NCI-H187 (cell line): ENCODE measurements around the gene CDC123.
"Not testable (repeated sequence)": the region's sequence is repeated elsewhere in the genome, so short reads cannot be mapped to it uniquely, and the experiment has no call there.

Experiments
- DNase-seq, 2 experiments: peaks; one replicate each; lab custom pipeline; 2025; lab: John Stamatoyannopoulos, UW

CDC123 gene

GRCh38 chr10:12235116-12235694 lies 39.2 kb downstream of the CDC123 start:
- DNase-seq = no peak

- no peak for DNase-seq
Measured at GRCh38 chr10:12235796-12236195, 39.8 kb downstream of the CDC123 start.

- no peak for DNase-seq
Measured at GRCh38 chr10:12237265-12238220, 41.6 kb downstream of the CDC123 start.

GRCh38 chr10:12238821-12239220 lies 42.8 kb downstream of the CDC123 start:
- no peak for DNase-seq

GRCh38 chr10:12241810-12242529 lies 46.0 kb downstream of the CDC123 start:
- DNase-seq = no peak

- DNase-seq = no peak
Measured at GRCh38 chr10:12243864-12244620, 48.1 kb downstream of the CDC123 start.

- no peak for DNase-seq
Measured at GRCh38 chr10:12250181-12250580, 54.2 kb downstream of the CDC123 start.

- DNase-seq = not testable (repeated sequence)
Measured at GRCh38 chr10:12250702-12251101, 54.7 kb downstream of the CDC123 start.

- DNase-seq = no peak
Measured at GRCh38 chr10:12251581-12251980, 55.6 kb downstream of the CDC123 start.

- no peak for DNase-seq
Measured at GRCh38 chr10:12252882-12253546, 57.0 kb downstream of the CDC123 start.

- no peak for DNase-seq
Measured at GRCh38 chr10:12255048-12255447, 59.1 kb downstream of the CDC123 start.

- DNase-seq = no peak
Measured at GRCh38 chr10:12259988-12260387, 64.0 kb downstream of the CDC123 start.

GRCh38 chr10:12262278-12262981 lies 66.4 kb downstream of the CDC123 start:
- DNase-seq = no peak

- DNase-seq = peak; percentile 71 to 91
Measured at GRCh38 chr10:12264204-12264940, 68.4 kb downstream of the CDC123 start.

GRCh38 chr10:12269056-12269455 lies 73.1 kb downstream of the CDC123 start:
- DNase-seq = no peak

- no peak for DNase-seq
Measured at GRCh38 chr10:12271210-12271540, 75.2 kb downstream of the CDC123 start.

- not testable (repeated sequence) for DNase-seq
Measured at GRCh38 chr10:12277862-12278261, 81.9 kb downstream of the CDC123 start.

GRCh38 chr10:12279281-12279680 lies 83.3 kb downstream of the CDC123 start:
- DNase-seq = no peak

GRCh38 chr10:12287772-12288171 lies 91.8 kb downstream of the CDC123 start:
- DNase-seq = no peak

GRCh38 chr10:12297784-12298183 lies 101.8 kb downstream of the CDC123 start:
- DNase-seq = not testable (repeated sequence)
